ENCODE results near the gene PRKAR2B. TPM values are rescaled to one million over a fixed set of nuclear protein-coding genes. Genes with fewer than 3 reads are reported as not detected.
"Not testable (repeated sequence)": the region's sequence is repeated elsewhere in the genome, so short reads cannot be mapped to it uniquely, and the experiment has no call there.

The PRKAR2B gene
- total RNA-seq, 1 experiment from 2014 or later = 13.1 TPM

GRCh38 chr7:107155726-107156125 lies 111.2 kb downstream of the PRKAR2B start:
- not testable (repeated sequence) for DNase-seq (ENCODE audit: low spot score)

DNA sequence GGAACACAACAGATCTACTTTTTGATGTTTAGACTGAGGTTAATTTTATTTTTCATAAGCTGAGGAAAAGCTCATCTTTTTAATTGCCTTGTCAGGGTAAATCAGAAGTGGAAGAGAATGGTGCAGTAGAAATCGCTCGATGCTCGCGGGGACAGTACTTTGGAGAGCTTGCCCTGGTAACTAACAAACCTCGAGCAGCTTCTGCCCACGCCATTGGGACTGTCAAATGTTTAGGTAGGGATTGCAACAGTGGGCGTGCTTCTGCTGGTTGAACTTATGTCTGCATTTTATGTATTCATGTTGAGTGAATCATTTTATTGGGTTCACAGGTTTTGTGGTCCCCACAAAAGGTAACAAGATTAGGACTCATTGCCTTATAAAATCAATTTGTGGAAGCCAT lies 112.6 kb downstream of the PRKAR2B start:
- no peak for DNase-seq (ENCODE audit: low spot score)

DNA sequence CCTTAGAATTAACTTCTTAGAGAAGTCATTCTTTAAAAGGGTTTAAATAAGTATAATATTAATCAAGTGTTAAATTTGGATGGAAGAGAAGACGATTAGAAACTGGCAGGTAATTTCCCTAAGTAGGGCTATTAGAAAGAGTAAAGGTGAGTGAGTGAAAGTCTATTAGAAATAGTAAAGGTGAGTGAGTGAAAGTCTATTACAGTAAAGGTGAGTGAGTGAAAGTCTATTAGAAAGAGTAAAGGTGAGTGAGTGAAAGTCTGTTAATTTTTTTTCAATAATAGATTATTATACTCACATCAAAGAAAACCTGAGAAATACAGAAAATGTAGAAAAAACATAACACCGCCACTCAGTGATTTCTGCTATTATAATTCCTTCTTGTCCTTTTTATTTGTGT lies 113.5 kb downstream of the PRKAR2B start:
- DNase-seq (ENCODE audit: low spot score) = no peak

DNA sequence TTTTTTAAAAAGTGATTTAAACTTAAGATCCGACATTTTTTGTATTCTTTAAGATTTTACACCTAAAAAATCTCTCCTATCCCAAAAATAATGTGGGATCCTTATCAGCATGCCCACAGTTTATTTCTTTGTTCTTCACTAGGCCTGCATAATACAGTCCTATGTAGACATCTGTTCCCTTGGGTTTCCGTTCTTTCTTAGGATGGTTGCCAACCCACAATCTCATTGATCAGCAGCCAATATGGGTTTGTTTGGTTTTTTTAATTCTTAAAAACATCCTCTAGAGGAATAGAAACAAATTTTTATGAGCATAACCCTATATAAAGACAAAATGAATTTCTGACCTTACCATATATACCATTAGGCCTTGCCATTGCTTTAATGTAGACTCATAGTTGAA lies 115.9 kb downstream of the PRKAR2B start:
- no peak for DNase-seq (ENCODE audit: low spot score)

- DNase-seq (ENCODE audit: low spot score) = no peak
Observed at GRCh38 chr7:107161415-107161814, 116.9 kb downstream of the PRKAR2B start.

DNA sequence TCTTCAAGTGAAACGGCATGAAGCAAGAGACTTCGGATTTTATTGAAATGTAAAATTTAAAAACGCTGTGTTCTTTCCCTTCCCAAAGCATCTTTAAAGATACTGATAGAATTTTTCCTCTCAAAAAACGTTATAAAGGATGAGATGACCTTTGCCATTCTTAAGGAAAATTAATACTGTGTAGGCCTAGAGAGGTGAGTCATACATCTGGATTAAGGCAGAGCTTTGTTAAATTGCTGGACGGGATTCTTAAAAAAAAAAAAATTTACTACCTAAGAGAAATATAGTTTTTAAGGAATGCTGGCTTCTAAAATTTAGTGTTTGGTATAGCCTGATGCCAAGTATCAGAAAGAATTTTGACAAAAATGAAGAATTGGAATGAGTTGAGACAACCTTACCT lies 118.0 kb downstream of the PRKAR2B start:
- no peak for DNase-seq (ENCODE audit: low spot score)

DNA sequence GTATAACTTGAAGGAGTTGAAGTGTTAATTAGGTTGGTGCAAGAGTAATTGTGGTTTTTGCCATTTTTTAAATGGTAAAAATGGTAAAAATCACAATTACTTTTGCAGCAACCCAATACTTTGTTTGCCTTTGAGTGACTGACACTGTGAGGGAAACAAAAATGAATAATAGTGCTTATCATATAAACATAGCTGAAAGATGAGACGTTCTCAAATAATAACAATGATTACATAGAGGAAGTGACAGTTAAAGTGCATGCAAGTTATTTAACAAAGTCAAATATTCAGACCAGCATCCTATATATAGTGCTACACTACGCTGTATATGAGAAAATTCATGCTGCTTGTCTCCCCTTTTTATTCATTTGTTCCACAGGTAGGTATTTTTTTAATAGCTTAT lies 119.6 kb downstream of the PRKAR2B start:
- DNase-seq (ENCODE audit: low spot score) = no peak

DNA sequence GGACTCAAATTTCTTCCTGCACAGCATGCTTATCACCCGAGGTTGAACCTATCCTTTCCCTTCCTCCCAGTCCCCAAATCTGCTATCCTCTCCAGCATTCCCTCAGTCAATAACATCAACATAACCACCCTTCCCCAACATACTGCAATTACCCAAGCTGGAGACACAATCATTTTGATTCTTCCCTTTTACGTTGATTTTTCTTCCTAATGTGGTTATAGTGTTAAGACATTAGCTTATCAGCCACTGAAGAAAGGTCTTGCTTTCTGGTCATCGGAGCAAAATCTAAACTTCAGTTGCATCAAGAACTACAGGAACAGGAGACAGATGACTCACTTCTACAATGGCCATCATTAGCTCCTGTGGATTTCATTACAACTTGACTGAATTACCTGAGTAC lies 120.8 kb downstream of the PRKAR2B start:
- DNase-seq (ENCODE audit: low spot score) = no peak

DNA sequence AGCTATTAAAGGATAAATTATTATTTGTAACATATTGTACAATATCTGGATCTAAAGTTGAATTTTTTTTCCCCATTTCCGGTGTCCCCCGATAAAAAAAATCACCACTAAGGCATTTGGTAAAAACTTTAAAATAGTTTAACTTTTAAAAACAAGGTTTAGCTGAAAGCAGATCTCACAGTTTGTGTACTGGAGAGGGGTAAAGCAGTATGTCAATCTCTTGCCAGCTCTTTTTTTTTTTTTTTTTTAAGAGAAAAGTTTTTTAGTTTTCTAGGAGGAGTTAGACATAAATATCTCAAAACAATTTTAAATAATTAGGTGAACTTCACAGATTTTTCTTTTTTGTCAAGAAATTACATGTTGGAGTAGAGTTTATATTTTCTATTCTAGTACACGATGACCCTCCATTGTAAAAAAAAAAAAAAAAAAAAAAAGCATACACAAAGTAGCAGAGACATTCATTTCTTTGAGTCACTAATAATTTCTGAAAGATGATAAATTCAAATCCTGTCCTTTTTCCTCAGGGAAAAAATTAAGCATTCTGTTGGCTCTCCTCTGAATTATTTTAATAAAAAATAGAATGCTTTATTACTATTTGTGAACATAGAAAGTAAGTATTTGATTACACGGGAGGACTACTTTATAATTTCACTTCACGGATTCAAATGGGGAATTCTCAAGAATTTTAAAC lies 122.4 kb downstream of the PRKAR2B start:
- no peak for DNase-seq (ENCODE audit: low spot score)

GRCh38 chr7:107167483-107168232 lies 123.2 kb downstream of the PRKAR2B start:
- peak; percentile 87 for DNase-seq (ENCODE audit: low spot score)

- DNase-seq (ENCODE audit: low spot score) = peak; percentile 100
Observed at GRCh38 chr7:107168233-107169119, 124.0 kb downstream of the PRKAR2B start, which contains the start of gene HBP1. Gene HBP1, plus strand, starts transcription at chr7:107169003. Its CDS starts 10,891 bp downstream, at chr7:107179894.

- DNase-seq (ENCODE audit: low spot score) = peak; percentile 98
Observed at GRCh38 chr7:107169120-107170050, 124.9 kb downstream of the PRKAR2B start.

DNA sequence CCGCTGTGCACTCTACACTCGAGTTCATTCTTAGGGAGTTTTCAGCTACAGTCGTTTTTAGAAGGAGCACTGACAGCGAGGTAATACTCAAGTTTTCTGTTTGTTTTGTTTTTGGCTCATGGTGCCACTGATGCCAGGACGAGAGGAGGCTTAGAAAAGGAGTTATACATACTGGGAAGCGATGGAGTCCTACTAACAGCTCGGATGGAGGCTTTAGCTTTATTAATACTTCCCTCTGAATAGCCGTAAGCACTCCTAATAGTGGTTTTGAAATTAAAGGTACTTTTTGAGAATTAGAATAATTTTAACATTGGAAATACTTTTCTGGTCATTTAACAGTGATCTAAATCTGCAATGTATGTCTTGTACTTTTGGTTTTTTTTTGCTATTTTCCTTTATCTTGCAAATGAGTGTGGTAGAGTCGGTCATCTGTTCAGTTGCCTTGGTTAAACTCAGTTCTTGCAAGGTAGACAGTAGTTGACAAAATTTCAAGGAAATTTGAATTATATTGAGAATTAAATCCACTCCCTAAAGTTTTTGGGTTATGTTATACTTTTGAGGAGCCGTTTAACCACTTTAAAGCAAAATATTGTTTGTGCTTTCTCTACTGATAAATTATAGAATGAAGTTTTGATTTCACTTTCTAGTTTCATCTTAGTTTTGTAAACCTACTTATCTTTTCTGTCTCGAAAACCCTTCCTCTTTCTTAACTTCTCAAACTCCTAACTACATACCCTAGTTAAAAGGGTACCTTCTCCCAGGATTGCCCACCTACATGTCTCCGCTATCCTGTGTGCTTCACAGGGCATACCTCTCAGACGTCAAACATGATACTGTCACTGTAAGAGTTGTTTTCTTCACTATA lies 125.8 kb downstream of the PRKAR2B start:
- DNase-seq (ENCODE audit: low spot score) = no peak

GRCh38 chr7:107171496-107171895 lies 127.0 kb downstream of the PRKAR2B start:
- no peak for DNase-seq (ENCODE audit: low spot score)

GRCh38 chr7:107172276-107173032 lies 127.9 kb downstream of the PRKAR2B start:
- DNase-seq (ENCODE audit: low spot score) = no peak

GRCh38 chr7:107173191-107173590 lies 128.7 kb downstream of the PRKAR2B start:
- DNase-seq (ENCODE audit: low spot score) = no peak

DNA sequence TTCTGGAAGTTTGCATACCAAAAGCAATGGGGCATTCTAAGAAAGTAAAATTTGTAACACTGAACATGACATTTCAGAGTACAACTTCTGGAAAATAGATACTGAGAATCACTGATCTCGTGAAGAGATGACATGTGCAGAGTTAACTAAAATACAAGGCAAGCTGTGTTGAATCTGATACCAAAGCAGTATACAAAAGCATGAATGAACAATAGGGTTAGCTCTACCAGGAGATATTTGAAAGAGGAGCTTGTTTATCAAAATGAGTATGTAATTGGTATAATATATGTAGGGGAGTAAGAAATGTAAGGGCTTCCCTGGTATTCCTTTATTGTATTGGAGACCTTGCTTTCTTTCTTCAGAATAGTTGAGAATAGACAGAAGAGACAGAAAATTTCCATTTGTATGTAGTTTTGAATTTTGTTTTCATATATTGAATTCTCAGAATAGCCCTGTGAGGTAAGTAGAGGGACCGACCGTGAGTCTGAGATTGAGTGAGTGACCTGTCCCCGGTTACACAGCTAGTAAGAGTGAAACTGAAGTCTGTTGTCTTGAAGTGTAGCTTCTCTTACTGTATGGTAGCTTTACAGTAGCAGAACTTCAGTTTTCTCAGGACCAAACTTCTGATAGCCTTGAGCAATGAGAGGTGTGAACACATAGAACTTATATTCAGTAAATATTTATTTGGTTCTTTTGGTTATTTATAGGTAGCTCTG lies 129.3 kb downstream of the PRKAR2B start:
- no peak for DNase-seq (ENCODE audit: low spot score)

DNA sequence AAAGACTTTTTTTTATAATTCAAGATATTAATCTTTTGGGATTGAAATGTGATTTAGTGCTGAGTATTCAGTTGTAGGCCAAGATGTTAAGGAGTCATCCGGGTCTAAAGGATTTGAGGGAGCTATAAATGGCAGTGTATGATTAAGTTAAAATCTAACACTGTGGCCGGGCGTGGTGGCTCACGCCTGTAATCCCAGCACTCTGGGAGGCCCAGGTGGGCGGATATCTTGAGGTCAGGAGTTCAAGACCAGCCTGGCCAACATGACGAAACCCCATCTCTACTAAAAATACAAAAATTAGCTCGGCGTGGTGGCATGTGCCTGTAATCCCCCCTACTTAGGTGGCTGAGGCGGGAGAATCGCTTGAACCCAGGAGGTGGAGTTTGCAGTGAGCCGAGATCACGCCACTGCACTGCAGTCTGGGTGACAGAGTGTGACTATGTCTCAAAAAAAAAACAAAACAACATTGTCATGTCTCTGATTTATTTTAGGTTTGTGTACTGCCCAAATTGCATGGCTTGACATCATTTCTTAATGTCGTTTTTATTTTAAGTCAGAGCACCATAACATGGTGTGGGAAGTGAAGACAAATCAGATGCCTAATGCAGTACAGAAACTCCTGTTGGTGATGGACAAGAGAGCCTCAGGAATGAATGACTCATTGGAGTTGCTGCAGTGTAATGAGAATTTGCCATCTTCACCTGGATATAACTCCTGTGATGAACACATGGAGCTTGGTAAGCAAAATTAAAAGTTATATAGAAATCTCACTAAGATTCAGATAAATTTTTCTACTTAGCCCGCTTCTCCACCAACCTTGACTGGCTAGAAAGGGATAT lies 135.0 kb downstream of the PRKAR2B start:
- DNase-seq (ENCODE audit: low spot score) = no peak
